ENCODE measurements around the gene SPESP1.
A peak's percentile ranks its signal among the peaks of the same experiment; 100 is the strongest.
"Not testable (repeated sequence)": the region's sequence is repeated elsewhere in the genome, so short reads cannot be mapped to it uniquely, and the experiment has no call there.

Gene SPESP1

GRCh38 chr15:68963719-68964118 is 33.4 kb downstream of the SPESP1 start:
- not testable (repeated sequence) for DNase-seq (ENCODE audit: low read depth)

GRCh38 chr15:68966996-68967395 is 36.7 kb downstream of the SPESP1 start:
- no peak for DNase-seq (ENCODE audit: low read depth)

DNA sequence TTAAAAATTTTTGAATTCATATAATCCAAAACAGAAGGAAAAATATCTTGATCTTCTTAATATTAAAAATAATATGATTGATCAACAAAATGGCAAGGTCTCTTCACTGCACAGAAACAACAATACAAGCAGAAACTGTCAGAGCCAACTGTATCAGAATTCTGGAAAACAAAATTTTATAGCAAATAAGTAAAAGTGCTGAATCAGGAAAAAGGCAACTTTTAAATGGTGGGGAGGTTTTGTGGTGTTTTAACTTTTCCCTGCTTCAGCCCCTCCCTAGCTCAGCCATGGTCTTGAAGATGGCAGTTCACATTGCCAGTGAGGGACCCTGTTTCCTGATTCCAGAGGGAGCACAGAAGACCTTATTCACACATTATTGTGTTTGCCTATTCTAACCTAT is 37.6 kb downstream of the SPESP1 start:
- no peak for DNase-seq (ENCODE audit: low read depth)

- no peak for DNase-seq (ENCODE audit: low read depth)
Observed at GRCh38 chr15:68969298-68969697, 39.0 kb downstream of the SPESP1 start.

- DNase-seq (ENCODE audit: low read depth) = peak; percentile 34
Observed at GRCh38 chr15:68972201-68973065, 42.1 kb downstream of the SPESP1 start.

- not testable (repeated sequence) for DNase-seq (ENCODE audit: low read depth)
Observed at GRCh38 chr15:68975651-68976160, 45.4 kb downstream of the SPESP1 start.

GRCh38 chr15:68977426-68977825 is 47.1 kb downstream of the SPESP1 start:
- DNase-seq (ENCODE audit: low read depth) = not testable (repeated sequence)

GRCh38 chr15:68979006-68979405 is 48.7 kb downstream of the SPESP1 start:
- no peak for DNase-seq (ENCODE audit: low read depth)

DNA sequence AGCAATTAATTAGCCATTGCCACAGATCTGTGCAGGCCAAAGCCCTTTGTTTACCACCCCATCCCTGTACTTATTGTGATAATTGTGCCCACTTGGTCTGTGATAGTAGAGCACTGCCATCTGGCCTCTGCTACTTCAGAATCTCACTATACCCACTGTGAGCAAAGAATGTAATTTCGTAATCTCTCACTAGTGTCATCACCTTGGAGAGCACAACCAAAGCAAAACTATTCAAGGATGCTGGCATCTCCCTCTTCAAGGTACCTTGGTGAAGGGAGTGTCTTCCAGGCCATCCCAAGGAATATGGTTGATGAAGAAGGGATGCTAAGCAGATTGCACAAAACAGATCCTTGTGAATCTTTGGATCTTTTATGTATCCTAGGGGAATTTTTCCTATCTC is 49.5 kb downstream of the SPESP1 start:
- DNase-seq (ENCODE audit: low read depth) = no peak

DNA sequence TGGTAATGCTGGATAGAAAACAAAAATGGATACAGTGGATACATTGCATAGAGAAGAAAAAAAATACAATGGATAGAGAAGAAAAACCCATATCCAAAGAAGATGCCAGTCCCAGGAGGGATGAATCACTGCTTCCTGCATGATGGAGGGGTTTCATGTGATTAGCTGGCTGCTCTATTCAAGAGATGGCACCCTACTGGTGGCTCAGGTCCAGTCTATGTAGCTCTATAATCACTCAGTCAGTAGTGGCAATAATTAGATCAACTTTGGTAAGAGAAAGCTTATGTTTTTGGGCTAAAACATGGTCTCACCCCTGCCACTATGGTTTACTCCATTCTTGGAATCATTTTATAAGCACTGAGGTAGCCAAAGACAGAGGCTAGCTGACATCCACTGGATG is 50.5 kb downstream of the SPESP1 start:
- DNase-seq (ENCODE audit: low read depth) = no peak

- DNase-seq (ENCODE audit: low read depth) = no peak
Observed at GRCh38 chr15:68981941-68982340, 51.6 kb downstream of the SPESP1 start.

DNA sequence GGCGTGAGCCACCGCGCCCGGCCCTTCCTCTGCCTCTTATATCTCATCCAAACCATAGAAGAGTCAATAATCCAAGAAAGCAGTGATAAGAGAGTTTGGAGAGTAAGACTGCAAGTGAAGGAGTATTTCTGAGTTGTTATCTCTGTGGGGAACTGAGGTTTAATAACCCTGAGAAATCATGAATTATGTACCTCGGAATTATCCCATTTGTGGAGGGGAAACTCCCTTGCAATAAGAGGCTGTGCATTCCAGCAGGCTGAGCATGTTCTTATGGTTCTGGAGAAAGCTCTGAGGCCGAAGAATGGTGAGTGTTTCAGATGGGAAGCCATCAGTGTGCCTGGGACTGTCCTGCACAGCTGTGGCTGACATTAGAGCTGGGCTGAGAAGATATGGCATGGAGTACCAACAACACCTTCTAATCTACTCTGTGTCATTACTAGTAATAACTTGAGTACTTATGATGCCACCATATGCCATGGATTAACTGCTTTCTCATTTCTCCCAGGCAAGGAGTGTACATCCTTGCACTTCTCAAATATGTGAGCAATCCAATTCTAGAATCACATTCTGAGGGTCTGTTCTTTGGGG is 52.7 kb downstream of the SPESP1 start:
- DNase-seq (ENCODE audit: low read depth) = no peak

GRCh38 chr15:68983961-68984481 is 53.7 kb downstream of the SPESP1 start:
- no peak for DNase-seq (ENCODE audit: low read depth)

GRCh38 chr15:68984586-68984985 is 54.3 kb downstream of the SPESP1 start:
- DNase-seq (ENCODE audit: low read depth) = no peak

DNA sequence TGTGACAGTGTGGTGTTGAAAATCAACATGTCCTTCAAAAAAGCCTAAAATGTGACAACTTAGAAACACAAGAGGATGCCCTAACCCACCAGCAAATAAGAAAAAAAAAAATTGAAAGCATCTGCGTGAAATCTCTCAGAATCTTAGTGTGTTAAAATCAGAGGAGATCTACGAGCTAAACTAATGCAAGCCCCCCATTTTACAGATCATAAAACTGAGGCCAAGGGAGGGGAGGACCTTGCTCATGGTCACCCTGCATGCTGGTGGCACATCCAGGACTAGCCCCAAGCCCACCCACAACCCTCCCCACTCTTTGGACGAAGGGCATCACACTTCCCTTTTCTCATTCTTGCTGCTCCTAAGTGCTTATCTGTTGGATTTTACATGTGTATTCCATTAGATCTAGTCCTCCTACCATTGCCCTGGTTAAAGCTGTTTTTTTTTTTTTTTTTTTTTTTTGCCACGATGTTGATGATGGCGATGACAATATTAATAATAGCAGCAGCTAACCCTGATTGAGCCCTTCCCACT is 55.1 kb downstream of the SPESP1 start:
- no peak for DNase-seq (ENCODE audit: low read depth)

GRCh38 chr15:68986322-68986721 is 56.0 kb downstream of the SPESP1 start:
- DNase-seq (ENCODE audit: low read depth) = no peak

- no peak for DNase-seq (ENCODE audit: low read depth)
Observed at GRCh38 chr15:68987120-68987519, 56.8 kb downstream of the SPESP1 start.

- DNase-seq (ENCODE audit: low read depth) = no peak
Observed at GRCh38 chr15:68987676-68988075, 57.4 kb downstream of the SPESP1 start.

DNA sequence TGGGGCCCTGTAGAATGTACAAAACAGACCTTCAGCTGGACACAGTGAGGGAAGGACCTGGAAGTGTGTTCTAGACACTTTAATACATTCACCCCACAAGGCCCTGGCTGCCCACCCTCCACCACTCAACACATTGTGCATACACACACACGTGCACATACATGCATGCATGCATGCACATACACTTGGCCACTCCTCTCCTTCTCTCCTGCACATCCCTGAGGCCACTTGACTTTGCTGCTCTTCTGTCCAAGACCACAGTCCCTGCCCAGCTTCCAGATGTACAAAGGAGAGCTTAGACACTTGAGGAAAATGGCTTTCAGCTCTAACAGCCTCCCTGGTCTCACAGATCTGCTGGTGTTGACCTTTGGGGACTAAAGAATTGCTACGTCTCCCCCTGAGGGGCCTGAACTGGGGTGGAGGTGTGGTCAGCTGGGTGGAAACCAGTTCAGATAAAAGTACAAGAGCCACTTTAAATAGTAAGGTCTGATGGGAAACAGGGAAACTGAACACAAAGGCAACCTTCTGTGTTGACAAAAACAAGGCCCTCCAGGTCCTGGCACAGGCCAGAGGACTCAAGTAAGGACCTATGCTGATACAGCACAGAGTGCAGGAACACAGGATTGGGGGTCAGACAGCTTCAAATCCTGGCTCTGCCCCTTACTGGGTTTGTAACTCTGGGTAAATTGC is 59.4 kb downstream of the SPESP1 start:
- DNase-seq (ENCODE audit: low read depth) = no peak

DNA sequence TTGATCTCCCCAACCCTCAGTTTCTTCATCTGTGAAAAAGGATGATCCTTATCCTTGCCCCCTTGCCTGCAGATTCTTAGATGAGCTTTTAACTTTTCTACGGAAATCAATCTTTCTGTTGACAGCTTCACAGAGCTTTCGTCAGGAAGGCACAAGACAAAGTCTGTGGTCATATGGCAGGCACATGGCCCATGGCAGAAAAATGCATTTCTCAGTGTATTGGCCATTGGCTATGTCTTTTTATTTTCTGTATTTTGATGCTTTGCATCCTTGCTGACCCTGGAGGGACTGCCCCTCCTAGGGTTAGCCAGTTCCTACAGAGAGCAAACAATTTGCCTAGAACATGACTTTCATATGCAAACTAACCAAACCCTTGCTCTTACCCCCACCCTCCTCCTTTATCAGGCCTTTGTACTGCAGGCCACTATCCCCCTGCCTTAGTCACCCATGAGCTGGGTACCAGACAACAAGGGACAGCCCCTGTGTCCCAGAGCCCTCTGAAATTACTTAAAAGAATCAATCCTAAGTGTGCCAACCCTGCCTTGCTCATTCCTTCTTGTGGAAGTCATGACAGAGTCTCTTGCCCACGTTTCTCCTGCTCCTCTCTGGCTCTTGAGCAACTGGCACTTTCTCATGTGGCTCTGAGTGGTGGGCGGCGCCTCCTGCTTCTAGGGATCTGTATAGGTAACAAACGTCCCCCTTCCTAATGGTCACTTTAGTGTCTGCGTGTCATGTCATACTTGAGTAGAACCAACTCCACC is 60.1 kb downstream of the SPESP1 start:
- DNase-seq (ENCODE audit: low read depth) = no peak

GRCh38 chr15:68990992-68991500 is 60.7 kb downstream of the SPESP1 start:
- DNase-seq (ENCODE audit: low read depth) = no peak

All from CMK (cell line).